WTC11 (cell line): Measurements from ENCODE around the gene GNAL. TPM values are rescaled to one million over a fixed set of nuclear protein-coding genes. Genes with fewer than 3 reads are reported as not detected.

Experiments
- ATAC-seq: fragments of 200-7000 bp; cut with Tn5 transposase; 2 replicates; pipeline ENCODE4 v1.10.0; 2021; ENCODE audit warnings: mild to moderate bottlenecking, moderate library complexity
- CTCF ChIA-PET: fragments of 300-600 bp; sonication (Branson Sonifier 250); formaldehyde crosslinking; loops from one replicate; lab custom pipeline; 2021; ENCODE audit warnings: antibody characterized with exemption; lab: Charles Lee
- POLR2A ChIA-PET: fragments of 350-600 bp; sonication (Branson Sonifier 250); formaldehyde crosslinking; loops from one replicate; lab custom pipeline; 2021; ENCODE audit warnings: antibody characterized with exemption; lab: Charles Lee
- DNase-seq: peaks from one replicate; pipeline ENCODE4 v3.0.0; 2021; ENCODE audit warnings: low spot score
- H3K27ac Mint-ChIP-seq: 2 replicates; pipeline ENCODE4 v1.8.0; 2021; ENCODE audit warnings: mixed read lengths
- H3K27me3 Mint-ChIP-seq: 2 replicates; pipeline ENCODE4 v1.8.0; 2021; ENCODE audit warnings: low read depth, mild to moderate bottlenecking, moderate library complexity, mixed read lengths
- H3K36me3 Mint-ChIP-seq: 2 replicates; pipeline ENCODE4 v1.8.0; 2021; ENCODE audit warnings: mixed read lengths
- H3K4me1 Mint-ChIP-seq: 2 replicates; pipeline ENCODE4 v1.8.0; 2022; ENCODE audit warnings: mixed read lengths
- H3K4me3 Mint-ChIP-seq: 2 replicates; pipeline ENCODE4 v1.8.0; 2021; ENCODE audit warnings: mild to moderate bottlenecking, moderate library complexity, mixed read lengths
- H3K9me3 Mint-ChIP-seq: 2 replicates; pipeline ENCODE4 v1.8.0; 2021; ENCODE audit warnings: mixed read lengths
- EMX1 ChIP-seq: fragments of 250-450 bp; sonication (Bioruptor Pico); IDR thresholded peaks from 2 replicates; pipeline ENCODE4 v1.8.0; 2021; ENCODE audit warnings: mild to moderate bottlenecking
- ETV6 ChIP-seq: sonication (generic); formaldehyde crosslinking; IDR thresholded peaks from 2 replicates; pipeline ENCODE4 v1.8.1; 2022; ENCODE audit warnings: mild to moderate bottlenecking, missing genetic modification reagents
- FOXK1 ChIP-seq: sonication (generic); formaldehyde crosslinking; IDR thresholded peaks from 2 replicates; pipeline ENCODE4 v1.8.0; 2022; ENCODE audit warnings: mild to moderate bottlenecking, moderate library complexity, missing genetic modification reagents
- JAZF1 ChIP-seq: fragments of 250-450 bp; sonication (Bioruptor Pico); IDR thresholded peaks from 2 replicates; pipeline ENCODE4 v1.9.0; 2021; ENCODE audit warnings: moderate library complexity, mild to moderate bottlenecking, inconsistent platforms
- MXD4 ChIP-seq: fragments of 250-450 bp; sonication (Bioruptor Pico); IDR thresholded peaks from 2 replicates; pipeline ENCODE4 v1.8.0; 2021; ENCODE audit warnings: mild to moderate bottlenecking, moderate library complexity, borderline replicate concordance
- NFE2L1 ChIP-seq: sonication (generic); formaldehyde crosslinking; IDR thresholded peaks from 2 replicates; pipeline ENCODE4 v1.8.1; 2023; ENCODE audit warnings: missing genetic modification reagents
- NR1H2 ChIP-seq: sonication (generic); formaldehyde crosslinking; IDR thresholded peaks from 2 replicates; pipeline ENCODE4 v1.9.0; 2021; ENCODE audit warnings: mild to moderate bottlenecking, moderate library complexity, missing genetic modification reagents
- RELA ChIP-seq: sonication (generic); formaldehyde crosslinking; IDR thresholded peaks from 2 replicates; pipeline ENCODE4 v1.8.1; 2022; ENCODE audit warnings: missing genetic modification reagents, mild to moderate bottlenecking, borderline replicate concordance
- SMAD3 ChIP-seq: sonication (generic); formaldehyde crosslinking; IDR thresholded peaks from 2 replicates; pipeline ENCODE4 v1.8.0; 2022; ENCODE audit warnings: missing genetic modification reagents, mild to moderate bottlenecking, borderline replicate concordance
- TEAD1 ChIP-seq: sonication (generic); formaldehyde crosslinking; IDR thresholded peaks from 2 replicates; pipeline ENCODE4 v1.8.0; 2022; ENCODE audit warnings: mild to moderate bottlenecking, missing genetic modification reagents
- ZNF121 ChIP-seq: sonication (generic); formaldehyde crosslinking; IDR thresholded peaks from 2 replicates; pipeline ENCODE4 v1.8.0; 2023; ENCODE audit warnings: missing genetic modification reagents
- ZNF232 ChIP-seq: sonication (generic); formaldehyde crosslinking; IDR thresholded peaks from 2 replicates; pipeline ENCODE4 v1.8.0; 2022; ENCODE audit warnings: mild to moderate bottlenecking, missing genetic modification reagents
- ZNF396 ChIP-seq: fragments of 250-450 bp; sonication (Bioruptor Pico); IDR thresholded peaks from 2 replicates; pipeline ENCODE4 v1.8.0; 2021; ENCODE audit warnings: mild to moderate bottlenecking, moderate library complexity, borderline replicate concordance
- ZNF423 ChIP-seq: fragments of 250-450 bp; sonication (Bioruptor Pico); IDR thresholded peaks from 2 replicates; pipeline ENCODE4 v2.1.2; 2022; ENCODE audit warnings: mild to moderate bottlenecking, moderate library complexity
- total RNA-seq: library from RNA; stranded (reverse); gene quantifications from 3 replicates; pipeline ENCODE4 v1.2.3, GENCODE V29; 2021
- TF ChIP-seq, protein P1 (sequence below): fragments of 250-450 bp; sonication (Bioruptor Pico); IDR thresholded peaks from 2 replicates; pipeline ENCODE4 v1.9.0; 2021; ENCODE audit warnings: moderate library complexity, mild to moderate bottlenecking, inconsistent platforms, borderline replicate concordance
- TF ChIP-seq, protein P2 (sequence below): sonication (generic); formaldehyde crosslinking; IDR thresholded peaks from 2 replicates; pipeline ENCODE4 v1.8.1; 2023; ENCODE audit warnings: mild to moderate bottlenecking, missing genetic modification reagents, moderate library complexity
- TF ChIP-seq, protein P3 (sequence below): sonication (generic); formaldehyde crosslinking; IDR thresholded peaks from 2 replicates; pipeline ENCODE4 v1.8.1; 2023; ENCODE audit warnings: mild to moderate bottlenecking, missing genetic modification reagents, moderate library complexity
- TF ChIP-seq, protein P4 (sequence below): fragments of 200-600 bp; IDR thresholded peaks from 2 replicates; pipeline ENCODE4 v1.8.0; 2022; ENCODE audit warnings: antibody characterized with exemption
- TF ChIP-seq, protein P5 (sequence below): sonication (generic); formaldehyde crosslinking; IDR thresholded peaks from 2 replicates; pipeline ENCODE4 v1.8.1; 2023; ENCODE audit warnings: mild to moderate bottlenecking, moderate library complexity, missing genetic modification reagents
- TF ChIP-seq, protein P6 (sequence below): fragments of 250-450 bp; sonication (Bioruptor Pico); conservative IDR thresholded peaks from 2 replicates; pipeline ENCODE4 v1.9.0; 2021; ENCODE audit warnings: mild to moderate bottlenecking
- TF ChIP-seq, protein P7 (sequence below): sonication (generic); formaldehyde crosslinking; IDR thresholded peaks from 2 replicates; pipeline ENCODE4 v1.8.0; 2023; ENCODE audit warnings: missing genetic modification reagents, mild to moderate bottlenecking, borderline replicate concordance

GNAL gene
- total RNA-seq, 1 experiment from 2014 or later = 22.3 TPM

DNA sequence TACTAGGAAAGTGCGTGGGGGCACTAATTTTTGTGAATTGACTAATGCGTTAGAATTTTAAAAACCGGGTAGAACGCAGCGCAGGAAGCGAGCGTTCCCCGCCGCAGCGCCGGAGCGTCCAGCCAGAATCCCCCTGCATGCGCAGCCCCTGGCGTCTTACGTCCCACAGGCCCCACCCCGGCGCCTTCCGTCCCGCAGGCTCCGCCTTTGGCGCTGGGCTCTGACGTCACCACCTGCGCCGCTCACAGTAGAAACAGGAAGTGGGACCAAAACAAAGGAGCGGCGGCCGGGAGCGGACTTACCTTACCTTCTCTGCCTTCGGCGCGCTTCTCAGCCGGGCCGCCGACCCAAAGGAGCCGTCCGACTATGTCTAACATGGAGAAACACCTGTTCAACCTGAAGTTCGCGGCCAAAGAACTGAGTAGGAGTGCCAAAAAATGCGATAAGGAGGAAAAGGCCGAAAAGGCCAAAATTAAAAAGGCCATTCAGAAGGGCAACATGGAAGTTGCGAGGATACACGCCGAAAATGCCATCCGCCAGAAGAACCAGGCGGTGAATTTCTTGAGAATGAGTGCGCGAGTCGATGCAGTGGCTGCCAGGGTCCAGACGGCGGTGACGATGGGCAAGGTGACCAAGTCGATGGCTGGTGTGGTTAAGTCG, 162.2 kb downstream of the GNAL start, which contains the start of gene CHMP1B:
TSS of gene CHMP1B (plus strand) at position 268 of the 660 bp plus-strand sequence. CDS start at position 367, 99 bp downstream.
- peaks cover 31% of the 10 kb centered on the region for H3K4me1 Mint-ChIP-seq
- TF ChIP-seq MXD4 (CRISPR knock-in tag) (no peak), ETV6 (CRISPR knock-in tag) (peak; percentile 79; the same call in 1 of the 2 replicates), ZNF396 (CRISPR knock-in tag) (no peak), NR1H2 (CRISPR knock-in tag) (no peak), SMAD3 (CRISPR knock-in tag) (0 out of 2 replicates have a peak, but pooled peaks have one; percentile 40), TEAD1 (CRISPR knock-in tag) (peak; percentile 54; the same call in 1 of the 2 replicates), ZNF423 (CRISPR knock-in tag) (no peak), ZNF121 (CRISPR knock-in tag) (no peak), FOXK1 (CRISPR knock-in tag) (peak; percentile 100), JAZF1 (no peak), NFE2L1 (CRISPR knock-in tag) (no peak), ZNF232 (peak; percentile 90), RELA (CRISPR knock-in tag) (no peak), EMX1 (no peak)
- TF ChIP-seq, protein P1, sequence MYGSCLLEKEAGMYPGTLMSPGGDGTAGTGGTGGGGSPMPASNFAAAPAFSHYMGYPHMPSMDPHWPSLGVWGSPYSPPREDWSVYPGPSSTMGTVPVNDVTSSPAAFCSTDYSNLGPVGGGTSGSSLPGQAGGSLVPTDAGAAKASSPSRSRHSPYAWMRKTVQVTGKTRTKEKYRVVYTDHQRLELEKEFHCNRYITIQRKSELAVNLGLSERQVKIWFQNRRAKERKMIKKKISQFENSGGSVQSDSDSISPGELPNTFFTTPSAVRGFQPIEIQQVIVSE = no peak
- TF ChIP-seq, protein P2, sequence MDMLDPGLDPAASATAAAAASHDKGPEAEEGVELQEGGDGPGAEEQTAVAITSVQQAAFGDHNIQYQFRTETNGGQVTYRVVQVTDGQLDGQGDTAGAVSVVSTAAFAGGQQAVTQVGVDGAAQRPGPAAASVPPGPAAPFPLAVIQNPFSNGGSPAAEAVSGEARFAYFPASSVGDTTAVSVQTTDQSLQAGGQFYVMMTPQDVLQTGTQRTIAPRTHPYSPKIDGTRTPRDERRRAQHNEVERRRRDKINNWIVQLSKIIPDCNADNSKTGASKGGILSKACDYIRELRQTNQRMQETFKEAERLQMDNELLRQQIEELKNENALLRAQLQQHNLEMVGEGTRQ (CRISPR knock-in tag) = 0 out of 2 replicates have a peak, but pooled peaks have one; percentile 27
- TF ChIP-seq, protein P3, sequence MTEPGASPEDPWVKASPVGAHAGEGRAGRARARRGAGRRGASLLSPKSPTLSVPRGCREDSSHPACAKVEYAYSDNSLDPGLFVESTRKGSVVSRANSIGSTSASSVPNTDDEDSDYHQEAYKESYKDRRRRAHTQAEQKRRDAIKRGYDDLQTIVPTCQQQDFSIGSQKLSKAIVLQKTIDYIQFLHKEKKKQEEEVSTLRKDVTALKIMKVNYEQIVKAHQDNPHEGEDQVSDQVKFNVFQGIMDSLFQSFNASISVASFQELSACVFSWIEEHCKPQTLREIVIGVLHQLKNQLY (CRISPR knock-in tag) = no peak
- TF ChIP-seq, protein P4, sequence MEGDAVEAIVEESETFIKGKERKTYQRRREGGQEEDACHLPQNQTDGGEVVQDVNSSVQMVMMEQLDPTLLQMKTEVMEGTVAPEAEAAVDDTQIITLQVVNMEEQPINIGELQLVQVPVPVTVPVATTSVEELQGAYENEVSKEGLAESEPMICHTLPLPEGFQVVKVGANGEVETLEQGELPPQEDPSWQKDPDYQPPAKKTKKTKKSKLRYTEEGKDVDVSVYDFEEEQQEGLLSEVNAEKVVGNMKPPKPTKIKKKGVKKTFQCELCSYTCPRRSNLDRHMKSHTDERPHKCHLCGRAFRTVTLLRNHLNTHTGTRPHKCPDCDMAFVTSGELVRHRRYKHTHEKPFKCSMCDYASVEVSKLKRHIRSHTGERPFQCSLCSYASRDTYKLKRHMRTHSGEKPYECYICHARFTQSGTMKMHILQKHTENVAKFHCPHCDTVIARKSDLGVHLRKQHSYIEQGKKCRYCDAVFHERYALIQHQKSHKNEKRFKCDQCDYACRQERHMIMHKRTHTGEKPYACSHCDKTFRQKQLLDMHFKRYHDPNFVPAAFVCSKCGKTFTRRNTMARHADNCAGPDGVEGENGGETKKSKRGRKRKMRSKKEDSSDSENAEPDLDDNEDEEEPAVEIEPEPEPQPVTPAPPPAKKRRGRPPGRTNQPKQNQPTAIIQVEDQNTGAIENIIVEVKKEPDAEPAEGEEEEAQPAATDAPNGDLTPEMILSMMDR = no peak
- TF ChIP-seq, protein P5, sequence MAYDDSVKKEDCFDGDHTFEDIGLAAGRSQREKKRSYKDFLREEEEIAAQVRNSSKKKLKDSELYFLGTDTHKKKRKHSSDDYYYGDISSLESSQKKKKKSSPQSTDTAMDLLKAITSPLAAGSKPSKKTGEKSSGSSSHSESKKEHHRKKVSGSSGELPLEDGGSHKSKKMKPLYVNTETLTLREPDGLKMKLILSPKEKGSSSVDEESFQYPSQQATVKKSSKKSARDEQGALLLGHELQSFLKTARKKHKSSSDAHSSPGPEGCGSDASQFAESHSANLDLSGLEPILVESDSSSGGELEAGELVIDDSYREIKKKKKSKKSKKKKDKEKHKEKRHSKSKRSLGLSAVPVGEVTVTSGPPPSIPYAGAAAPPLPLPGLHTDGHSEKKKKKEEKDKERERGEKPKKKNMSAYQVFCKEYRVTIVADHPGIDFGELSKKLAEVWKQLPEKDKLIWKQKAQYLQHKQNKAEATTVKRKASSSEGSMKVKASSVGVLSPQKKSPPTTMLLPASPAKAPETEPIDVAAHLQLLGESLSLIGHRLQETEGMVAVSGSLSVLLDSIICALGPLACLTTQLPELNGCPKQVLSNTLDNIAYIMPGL (CRISPR knock-in tag) = peak; percentile 55; the same call in 1 of the 2 replicates
- TF ChIP-seq, protein P6, sequence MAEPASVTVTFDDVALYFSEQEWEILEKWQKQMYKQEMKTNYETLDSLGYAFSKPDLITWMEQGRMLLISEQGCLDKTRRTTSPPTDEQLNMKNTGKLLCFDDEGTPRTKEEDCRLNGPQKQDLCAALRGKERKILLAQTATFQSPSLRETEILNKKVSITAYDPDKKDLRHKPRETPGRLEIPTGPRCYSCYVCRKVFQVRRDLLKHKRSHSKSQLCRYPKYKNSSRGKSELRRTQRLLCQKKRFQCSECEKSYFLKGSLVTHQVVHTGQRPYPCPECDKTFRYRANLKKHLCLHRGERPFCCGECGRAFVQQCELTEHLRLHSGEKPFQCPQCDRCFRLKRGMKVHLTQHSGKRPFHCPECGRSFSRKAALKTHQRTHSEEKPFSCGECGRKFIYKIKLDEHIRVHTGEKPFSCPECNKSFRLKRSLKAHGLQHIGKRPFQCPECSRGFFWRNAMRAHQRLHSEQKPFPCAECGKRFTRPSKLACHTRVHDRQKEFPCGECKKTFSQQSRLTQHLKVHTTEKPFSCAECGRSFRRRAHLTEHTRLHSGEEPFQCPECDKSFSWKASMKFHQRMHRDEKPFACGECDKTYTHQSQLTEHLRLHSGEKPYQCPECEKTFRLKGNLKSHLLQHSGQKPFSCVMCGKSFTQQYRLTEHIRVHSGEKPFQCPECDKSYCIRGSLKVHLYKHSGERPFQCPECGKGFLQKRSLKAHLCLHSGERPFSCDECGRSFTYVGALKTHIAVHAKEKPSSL (CRISPR knock-in tag) = no peak
- TF ChIP-seq, protein P7, sequence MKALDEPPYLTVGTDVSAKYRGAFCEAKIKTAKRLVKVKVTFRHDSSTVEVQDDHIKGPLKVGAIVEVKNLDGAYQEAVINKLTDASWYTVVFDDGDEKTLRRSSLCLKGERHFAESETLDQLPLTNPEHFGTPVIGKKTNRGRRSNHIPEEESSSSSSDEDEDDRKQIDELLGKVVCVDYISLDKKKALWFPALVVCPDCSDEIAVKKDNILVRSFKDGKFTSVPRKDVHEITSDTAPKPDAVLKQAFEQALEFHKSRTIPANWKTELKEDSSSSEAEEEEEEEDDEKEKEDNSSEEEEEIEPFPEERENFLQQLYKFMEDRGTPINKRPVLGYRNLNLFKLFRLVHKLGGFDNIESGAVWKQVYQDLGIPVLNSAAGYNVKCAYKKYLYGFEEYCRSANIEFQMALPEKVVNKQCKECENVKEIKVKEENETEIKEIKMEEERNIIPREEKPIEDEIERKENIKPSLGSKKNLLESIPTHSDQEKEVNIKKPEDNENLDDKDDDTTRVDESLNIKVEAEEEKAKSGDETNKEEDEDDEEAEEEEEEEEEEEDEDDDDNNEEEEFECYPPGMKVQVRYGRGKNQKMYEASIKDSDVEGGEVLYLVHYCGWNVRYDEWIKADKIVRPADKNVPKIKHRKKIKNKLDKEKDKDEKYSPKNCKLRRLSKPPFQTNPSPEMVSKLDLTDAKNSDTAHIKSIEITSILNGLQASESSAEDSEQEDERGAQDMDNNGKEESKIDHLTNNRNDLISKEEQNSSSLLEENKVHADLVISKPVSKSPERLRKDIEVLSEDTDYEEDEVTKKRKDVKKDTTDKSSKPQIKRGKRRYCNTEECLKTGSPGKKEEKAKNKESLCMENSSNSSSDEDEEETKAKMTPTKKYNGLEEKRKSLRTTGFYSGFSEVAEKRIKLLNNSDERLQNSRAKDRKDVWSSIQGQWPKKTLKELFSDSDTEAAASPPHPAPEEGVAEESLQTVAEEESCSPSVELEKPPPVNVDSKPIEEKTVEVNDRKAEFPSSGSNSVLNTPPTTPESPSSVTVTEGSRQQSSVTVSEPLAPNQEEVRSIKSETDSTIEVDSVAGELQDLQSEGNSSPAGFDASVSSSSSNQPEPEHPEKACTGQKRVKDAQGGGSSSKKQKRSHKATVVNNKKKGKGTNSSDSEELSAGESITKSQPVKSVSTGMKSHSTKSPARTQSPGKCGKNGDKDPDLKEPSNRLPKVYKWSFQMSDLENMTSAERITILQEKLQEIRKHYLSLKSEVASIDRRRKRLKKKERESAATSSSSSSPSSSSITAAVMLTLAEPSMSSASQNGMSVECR (CRISPR knock-in tag) = peak; percentile 96

More for the DNA sequence above, 162.2 kb downstream of the GNAL start, which contains the start of gene CHMP1B:
- ChIA-PET CTCF (no interaction called here), POLR2A (no interaction called here)
- peak; percentile 99 for DNase-seq
- H3K9me3 Mint-ChIP-seq = no peaks in the 10 kb centered on the region
- ATAC-seq = peak; percentile 96
- H3K27ac Mint-ChIP-seq = peak within 1 kb of the TSS; percentile 100
- peaks cover 2% of the 10 kb centered on the region; the same call in 1 of the 2 replicates for H3K36me3 Mint-ChIP-seq
- no peaks in the 10 kb centered on the region for H3K27me3 Mint-ChIP-seq
- peak within 1 kb of the TSS; percentile 100 for H3K4me3 Mint-ChIP-seq
